GM21576 (cell line): Measurements from ENCODE around the gene IFT52.

Experiments
- ATAC-seq: cut with Tn5 transposase; IDR thresholded peaks from one replicate; pipeline ENCODE4 v1.9.1; 2021; ENCODE audit warnings: mild to moderate bottlenecking, moderate library complexity; ENCODE audit not compliant: unreplicated experiment

Gene IFT52

DNA sequence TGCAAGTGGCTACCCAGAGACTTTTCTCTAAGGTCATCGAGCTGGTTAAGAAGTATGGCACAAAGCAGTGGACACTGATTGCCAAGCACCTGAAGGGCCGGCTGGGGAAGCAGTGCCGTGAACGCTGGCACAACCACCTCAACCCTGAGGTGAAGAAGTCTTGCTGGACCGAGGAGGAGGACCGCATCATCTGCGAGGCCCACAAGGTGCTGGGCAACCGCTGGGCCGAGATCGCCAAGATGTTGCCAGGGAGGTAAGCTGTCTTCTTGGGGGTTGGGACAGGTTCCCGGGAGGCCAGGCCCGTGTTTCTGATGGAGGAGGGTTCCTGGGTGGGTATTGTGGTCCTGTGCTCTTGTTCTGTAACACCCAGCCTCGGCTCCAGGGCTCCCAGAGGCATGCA, 96.1 kb downstream of the IFT52 start:
- no peak for ATAC-seq

- no peak for ATAC-seq
Measured at GRCh38 chr20:43689165-43689564, 98.4 kb downstream of the IFT52 start.

DNA sequence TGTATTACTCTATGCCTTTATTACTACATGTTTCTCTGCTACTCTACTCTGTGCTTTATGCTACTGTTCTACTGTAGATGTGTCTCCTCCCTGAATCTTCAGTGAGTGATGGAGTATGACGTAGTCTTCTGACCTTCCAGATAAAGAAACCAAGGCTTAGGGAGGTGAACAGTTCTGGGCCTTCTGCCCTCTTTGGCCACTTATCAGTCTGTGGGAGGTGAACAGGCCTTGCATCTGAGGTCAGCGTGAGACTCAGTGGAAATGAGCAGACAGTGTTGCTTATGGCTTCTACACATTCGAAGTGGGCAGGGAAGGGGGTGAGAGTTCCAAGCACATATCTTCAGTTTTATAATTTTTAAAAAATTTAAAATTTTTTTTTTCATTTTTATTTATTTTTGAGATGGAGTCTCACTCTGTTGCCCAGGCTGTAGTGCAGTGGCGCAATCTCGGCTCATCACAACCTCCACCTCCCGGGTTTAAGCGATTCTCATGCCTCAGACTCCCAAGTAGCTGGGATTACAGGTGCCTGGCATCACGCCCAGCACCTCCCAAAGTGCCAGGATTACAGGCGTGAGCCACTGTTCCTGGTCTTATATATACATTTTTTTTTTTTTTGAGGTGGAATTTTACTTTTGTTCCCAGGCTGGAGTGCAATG, 100.3 kb downstream of the IFT52 start:
- no peak for ATAC-seq

DNA sequence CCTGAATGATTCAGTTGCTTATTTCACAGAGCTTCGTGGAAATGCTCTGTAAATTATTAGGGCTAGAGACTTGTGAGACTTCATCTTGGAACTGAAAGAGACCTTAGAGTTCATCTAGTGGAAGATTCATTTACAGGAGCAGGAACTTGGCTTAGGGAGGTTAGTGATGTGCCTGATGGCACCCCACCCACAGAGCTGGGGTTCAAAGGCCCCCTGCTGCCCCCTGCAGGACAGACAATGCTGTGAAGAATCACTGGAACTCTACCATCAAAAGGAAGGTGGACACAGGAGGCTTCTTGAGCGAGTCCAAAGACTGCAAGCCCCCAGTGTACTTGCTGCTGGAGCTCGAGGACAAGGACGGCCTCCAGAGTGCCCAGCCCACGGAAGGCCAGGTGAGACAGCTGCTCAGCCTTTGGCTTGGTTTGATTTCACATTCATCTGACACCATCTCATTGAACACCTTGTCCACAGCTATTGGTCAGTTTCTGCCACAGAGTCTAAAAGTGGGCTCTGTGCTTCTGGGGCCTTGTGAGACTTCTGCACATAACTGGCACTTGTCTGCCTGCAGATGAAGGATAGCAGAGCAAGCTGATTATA, 101.3 kb downstream of the IFT52 start:
- no peak for ATAC-seq

GRCh38 chr20:43694763-43695162, 104.0 kb downstream of the IFT52 start:
- ATAC-seq = no peak

DNA sequence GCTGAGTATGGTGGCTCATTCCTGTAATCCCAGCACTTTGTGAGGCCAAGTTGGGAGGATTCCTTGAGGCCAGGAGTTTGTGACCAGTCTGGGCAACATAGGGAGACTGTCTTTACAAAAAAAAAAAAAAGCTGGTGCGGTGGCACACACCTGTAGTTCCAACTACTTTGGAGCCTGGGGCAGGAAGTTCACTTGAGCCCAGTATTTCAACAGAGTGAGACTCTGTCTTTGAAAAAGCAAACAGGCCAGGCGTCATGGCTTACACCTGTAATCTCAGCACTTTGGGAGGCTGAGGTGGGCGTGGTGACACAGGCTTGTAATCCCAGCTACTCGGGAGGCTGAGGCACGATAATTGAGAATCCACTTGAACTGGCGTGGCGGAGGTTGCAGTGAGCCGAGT, 104.8 kb downstream of the IFT52 start:
- ATAC-seq = no peak
